Stimulated activated CD4-positive, alpha-beta T cell treated with anti-CD3 and anti-CD28 coated beads, Interleukin-4, amount 100 ng/mL, for 48 hours (primary cell): ENCODE data around the gene DNAI2.
"Not testable (repeated sequence)": the region's sequence is repeated elsewhere in the genome, so short reads cannot be mapped to it uniquely, and the experiment has no call there.

ENCODE experiments used
- DNase-seq, 2 donors: peaks; one replicate each; pipeline ENCODE4 v3.0.0-alpha.2; 2020; ENCODE audit warnings: low read depth in 2 of 2

The DNAI2 gene

DNA sequence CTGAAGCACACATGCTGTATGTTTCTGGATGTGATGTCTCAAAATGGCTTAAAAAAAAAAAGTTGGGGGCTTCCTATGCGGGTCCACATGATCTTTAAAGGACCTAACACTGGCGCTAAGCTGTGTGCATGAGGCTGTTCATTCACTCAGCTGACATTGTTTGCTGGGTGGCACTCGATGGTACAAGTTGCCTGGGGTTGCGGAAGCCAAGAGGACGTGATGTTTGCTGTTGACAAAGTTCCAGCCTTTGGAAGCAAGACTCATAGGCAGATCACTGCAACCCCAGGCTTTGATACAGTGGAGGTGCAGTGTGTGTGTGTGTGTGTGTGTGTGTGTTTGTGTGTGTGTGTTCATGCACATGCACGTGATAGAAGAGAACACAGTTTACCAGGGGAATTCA, 29.5 kb upstream of the DNAI2 start:
- DNase-seq: no peak

DNA sequence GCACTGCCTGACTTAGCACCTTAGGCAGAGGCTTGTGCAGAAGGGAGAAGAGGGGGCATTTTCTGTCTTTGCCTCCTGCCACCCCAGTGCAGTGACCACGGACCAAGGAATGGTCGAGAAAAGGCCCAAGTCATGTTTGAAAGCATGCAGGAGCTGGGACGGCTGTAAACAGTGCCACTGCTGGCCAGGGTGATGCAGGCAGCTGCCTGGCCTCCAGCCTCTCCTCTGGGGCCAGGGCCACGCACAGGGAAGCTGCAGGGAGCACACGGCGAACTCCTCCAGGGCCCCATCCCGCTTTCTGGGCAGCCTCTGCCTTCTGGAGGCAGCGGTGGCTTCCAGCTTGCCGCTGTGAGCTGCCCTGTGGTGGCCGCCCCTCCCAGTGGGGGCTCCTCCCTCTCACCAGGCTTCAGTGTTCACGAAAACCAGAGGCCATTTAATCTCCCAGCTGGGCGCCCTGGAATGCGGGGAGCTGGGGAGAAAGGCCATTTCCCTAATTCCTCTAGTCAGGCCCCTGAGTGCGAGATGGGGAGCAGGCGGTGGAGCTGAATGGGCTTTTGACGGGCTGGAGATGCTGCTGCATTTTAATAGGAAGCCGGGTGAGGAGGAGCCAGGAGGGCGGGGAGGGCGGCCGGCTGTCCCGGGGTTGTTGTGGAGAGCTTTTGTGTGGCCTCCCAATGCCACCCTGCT, 28.7 kb upstream of the DNAI2 start:
- DNase-seq: no peak

DNA sequence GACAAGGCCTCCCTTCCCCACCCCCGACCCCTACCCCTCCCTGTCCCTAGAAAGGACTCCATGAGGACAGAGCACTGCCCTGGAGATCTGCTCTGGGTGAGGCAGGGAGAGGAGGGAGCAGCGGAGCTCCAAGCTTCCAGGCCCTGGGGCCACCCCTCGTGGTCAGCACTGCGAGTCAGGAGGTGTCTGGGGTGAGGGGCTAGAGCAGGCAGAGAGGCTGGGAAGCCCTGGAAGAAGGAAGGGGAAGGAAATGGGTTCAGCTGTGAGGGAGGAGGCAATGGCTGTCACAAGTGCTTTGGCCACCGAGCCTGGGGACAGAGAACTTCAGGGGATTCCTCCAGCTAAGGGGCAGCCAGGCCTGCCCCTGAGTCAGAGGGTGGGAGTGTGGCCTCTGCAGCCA, 28.2 kb upstream of the DNAI2 start:
- no peak for DNase-seq

DNA sequence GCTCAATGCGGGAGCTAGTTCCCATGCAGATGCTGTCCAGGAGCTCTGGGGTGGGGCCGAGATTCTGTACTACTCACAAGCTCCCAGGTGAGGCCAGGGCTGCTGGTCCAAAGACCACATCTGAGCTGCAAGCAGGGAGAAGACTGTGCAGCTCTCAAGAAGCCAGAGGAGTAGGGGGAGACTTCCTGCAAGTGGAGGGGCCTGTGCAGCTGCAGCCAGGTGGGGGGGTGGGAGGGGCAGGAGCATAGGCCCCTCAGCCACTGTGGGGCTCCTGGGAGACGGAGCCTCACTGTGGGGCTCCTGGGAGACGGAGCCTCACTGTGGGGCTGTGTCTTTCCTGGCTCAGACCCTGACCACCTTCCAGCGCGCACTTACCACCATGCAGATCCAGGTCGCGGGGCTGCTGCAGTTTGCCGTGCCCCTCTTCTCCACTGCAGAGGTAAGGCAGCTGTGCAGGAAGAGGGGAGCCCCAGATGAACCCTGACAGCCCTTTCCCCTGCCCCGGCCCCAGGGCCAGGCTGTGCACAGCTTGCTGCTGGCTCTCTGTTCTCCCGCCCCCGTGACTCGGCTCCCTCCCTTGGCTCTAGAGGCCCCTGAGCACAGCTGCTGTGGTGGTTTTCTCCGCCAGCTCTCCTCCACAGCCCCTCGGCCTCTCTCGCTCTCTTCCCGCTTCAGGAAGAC, 24.3 kb upstream of the DNAI2 start:
- no peak for DNase-seq

DNA sequence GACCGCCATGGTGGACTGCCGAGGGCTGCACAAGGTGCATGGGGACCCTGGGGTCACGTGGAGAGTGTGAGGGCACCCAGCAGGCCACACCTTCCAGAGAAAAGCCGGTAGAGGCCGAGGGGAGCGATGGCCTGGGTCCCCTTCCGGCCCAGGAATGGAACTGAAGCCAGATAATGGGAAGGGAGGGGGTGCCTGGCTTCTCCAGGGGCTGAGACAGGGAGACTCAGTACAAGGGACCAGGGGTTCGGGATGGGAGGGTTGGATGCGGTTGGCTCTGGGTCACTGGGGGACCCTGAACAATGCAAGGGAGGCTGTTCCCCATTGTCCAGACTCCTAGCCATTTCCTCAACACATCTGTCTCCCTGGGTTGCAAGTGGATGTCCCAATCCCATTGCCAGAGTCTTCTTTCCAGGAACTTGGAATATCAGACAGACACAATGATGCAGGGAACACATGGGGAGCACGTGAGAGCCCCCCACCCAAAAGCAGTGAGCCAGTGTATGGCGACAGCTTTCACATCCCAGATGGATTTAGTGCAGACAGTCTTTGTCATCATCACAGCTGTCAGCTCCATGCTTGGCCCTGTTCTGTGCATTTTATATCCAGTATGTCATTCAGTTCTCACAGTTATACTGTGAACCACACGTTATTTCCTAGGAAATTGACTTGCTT, 23.6 kb upstream of the DNAI2 start:
- no peak for DNase-seq

DNA sequence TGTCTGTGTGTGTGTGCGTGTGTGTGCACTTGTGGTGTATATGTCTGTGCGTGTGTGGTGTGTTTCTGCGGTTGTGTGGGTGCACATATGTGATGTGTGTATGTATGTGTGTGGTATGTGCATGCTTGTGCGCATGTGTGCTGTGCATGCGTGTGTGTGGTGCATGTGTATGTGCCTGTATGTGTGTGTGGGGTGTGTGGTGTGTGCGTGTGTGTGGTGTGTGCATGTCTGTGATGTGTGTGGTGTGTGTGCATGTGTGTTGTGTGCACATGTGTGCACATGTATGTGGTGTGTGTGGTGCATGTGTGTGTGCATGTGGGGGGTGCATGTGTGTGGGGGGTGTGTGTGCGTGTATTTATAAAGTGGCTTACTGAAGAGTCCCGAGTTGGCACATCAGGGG, 23.0 kb upstream of the DNAI2 start:
- DNase-seq: no peak

DNA sequence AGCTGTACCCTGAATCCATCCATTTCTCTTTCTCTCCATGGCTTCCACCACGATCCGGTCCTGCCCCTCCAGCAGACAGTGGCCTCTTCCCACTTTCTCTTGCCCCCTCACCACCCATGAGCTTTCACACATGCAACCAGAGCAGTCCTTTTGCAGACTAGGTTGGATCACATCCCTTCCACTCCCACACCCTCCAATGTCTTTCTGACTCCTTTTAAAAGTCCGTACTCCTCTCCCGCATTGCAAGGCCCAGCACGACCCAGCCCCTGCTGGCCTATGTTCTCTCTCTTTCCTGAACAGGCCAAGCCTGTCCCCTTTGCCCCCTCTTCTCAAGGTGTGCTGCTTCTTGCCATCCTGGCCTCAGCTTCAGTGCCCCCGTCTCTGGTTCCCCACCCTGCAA, 22.5 kb upstream of the DNAI2 start:
- no peak for DNase-seq

DNA sequence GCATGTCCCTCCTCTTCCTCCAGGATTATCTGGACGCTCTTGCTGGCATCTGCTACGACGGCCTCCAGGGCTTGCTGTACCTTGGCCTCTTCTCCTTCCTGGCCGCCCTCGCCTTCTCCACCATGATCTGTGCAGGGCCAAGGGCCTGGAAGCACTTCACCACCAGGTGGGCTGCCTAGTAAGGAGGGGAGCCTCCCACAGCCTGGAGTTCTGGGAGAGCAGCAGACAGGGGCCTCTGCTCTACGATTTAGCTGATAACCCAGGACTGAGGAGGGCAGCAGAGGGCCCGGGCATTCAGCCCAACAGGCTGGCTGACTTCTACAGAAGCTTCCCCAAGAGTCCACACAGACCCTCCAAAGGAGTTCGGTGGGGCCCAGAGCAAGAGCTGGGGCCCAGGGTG, 21.8 kb upstream of the DNAI2 start:
- no peak for DNase-seq

DNA sequence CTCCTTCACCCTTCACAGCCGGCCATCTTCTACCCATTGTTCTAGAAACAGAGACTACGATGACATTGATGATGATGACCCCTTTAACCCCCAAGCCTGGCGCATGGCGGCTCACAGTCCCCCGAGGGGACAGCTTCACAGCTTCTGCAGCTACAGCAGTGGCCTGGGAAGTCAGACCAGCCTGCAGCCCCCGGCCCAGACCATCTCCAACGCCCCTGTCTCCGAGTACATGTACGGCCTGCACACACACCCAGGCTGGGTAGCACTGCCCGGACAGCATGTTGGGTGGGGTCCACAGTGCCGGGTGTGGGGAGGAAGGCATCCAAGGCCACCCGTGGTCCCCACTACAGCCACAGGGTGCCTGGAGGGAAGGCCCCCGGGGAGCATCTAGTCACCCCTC, 21.0 kb upstream of the DNAI2 start:
- no peak for DNase-seq

DNA sequence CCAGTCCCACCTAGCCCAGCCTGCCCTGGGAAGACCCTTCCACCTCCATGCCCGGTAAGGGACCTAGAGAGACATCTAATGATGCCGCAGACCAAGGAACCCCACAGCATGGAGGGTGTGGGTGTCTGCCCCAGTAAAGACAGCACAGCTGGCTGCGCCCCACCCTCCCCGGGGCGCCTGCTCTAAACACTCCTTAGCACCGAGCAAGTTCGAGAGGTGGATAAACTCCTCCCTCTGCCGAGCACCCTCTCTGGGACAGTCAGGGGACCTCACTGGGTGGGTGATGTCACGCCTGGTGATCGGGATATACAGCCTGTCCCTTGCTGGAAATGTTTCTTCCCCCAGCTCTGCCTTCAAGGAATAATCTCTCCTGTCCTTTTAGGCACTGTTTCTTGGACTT, 16.7 kb upstream of the DNAI2 start:
- no peak for DNase-seq

DNA sequence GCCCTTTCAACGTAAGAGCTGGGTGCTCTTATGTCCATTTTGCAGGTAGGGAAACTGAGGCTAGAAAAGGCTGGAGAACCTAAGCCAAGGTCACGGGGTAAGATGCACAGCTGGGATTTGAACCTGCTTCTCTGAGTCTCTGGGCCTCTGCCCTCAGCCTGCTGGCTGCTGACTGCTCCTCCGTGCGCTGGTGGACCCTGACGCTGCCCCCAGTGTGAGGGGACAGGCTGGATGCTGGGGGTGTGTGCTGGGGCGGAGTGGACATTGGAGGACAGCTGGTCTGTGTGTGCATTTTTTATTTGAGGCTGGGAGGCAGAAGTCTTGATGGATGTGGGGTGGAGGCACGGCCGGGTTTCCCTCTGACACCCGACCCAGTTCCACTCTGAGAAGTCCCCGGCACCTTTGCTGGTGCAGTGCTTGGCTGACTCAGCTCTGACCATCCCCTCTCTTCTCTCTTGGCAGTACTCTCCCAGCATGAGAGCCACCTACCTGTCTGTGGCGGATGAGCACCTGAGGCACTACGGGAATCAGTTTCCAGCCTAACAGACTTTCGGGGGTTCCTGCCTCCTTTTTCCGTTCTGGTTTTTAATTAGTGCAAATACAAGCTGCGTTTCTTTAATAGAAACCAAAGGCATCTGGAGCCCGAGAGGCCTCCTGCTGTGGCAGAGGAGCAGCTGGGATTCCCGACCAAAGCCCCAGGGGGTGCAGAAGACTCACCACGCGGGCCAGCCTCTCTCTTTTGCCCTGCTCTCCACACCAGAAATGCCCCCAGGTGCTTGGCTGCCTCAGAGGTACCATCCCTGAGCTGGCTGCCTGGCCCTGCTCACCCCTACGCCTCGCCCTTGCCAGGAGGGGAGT, 14.1 kb upstream of the DNAI2 start:
- DNase-seq: no peak

DNA sequence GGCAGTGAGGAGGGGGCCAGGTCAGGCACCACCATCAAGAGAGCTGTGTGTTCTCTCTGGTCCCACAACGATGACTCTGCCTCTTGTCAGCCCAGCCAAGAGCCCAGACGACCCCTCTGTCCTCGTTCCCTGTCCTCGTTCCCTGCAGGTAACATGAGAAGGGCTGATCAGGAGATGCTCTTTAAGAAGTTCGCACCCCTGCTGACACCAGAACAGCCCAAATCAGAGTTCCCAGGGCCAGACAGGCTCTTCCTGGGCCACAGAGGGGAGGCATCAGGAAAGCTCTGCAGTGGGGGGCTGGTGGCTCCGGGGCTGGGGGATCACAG, 13.5 kb upstream of the DNAI2 start:
- DNase-seq: no peak

DNA sequence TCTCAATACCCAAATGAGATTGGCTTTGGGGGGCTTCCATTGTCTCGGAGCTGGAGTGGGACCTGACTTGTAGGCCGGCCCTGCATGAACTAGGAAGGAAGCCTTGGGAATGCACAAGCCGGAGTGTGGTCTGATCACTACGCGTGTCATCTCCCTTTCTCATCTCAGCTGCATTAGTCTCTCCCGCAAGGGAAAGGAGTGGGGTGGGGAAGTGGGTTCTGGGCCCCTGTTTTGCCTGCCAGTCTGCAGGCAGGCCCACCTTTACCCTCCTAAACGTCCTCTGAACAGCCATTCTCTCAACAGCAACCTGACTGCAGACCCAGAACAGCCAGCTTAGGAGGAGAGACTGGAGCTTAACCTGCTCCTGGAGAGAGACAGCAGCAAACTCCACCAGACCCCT, 11.4 kb upstream of the DNAI2 start:
- DNase-seq: no peak

DNA sequence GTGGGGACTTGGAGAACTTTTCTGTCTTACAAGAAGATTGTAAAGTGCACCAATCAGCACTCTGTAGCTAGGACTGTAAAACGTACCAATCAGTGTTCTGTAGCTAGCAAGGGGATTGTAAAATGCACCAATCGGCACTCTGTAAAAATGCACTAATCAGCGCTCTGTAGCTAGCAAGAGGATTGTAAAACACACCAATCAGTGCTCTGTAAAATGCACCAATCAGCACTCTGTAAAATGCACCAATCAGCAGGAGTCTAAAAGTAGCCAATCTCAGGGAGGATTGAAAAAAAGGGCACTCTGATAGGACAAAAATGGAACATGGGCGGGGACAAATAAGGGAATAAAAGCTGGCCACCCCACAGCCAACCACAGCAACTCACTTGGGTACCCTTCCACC, 7.0 kb upstream of the DNAI2 start:
- DNase-seq: not testable (repeated sequence)

DNA sequence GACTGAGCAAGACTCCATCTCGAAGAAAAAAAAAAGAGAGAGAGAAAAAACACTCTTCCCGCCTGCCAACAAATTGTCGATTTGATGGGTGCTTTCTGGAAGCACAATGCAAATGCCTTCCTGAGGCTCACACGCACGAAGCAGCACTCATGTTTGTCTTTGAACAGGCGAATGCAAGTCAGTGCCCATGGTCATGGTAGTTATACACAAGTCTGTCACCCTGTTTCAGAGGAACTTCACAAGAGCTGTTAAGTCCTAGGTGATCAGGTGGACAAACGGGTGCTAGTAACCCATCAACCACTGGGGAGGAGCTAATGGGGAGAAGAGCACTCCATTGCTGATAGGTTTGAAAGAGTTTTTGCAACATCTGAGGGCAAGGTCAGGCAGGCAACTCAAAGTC, 6.5 kb upstream of the DNAI2 start:
- DNase-seq: no peak

DNA sequence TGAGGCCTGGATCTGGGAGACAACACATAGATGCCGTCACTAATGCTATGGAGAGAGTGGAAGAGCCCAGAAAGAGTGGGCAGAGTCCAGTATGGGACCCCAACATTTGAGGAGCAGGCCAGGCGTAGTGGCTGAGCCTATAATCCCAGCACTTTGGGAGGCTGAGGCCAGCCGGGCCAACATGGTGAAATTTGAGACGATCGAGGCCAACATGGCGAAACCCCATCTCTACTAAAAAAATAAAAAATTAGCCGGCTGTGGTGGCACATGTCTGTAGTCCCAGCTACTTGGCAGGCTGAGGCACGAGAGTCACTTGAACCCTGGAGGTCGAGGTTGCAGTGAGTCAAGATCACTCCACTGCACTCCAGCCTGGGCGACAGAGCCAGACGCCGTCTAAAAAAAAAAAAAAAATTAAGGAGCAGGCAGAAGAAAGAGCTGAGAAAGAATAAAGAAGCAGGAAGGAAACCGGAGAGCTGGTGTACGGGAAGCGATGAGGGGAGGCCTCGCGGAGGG, 6.0 kb upstream of the DNAI2 start:
- DNase-seq: no peak

DNA sequence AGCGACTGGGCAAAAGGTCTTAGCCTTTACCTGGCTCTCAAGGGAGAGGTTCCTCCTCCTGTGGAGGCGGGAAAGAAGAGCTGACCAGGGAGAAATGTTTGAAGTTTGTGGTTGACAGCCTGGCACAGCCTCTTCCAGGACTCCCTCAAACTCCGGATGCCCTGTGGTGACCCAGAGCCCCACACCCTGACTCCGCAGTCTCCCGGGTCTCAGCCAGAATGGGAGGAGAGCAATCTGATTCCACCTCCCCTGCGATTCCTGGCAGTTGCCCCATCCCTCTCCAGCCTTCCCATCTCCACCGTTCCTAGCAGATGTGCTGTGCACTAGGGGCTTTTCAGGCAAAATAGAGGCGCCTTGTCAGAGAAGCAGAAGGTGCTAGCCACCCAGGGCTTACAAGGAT, 5.5 kb upstream of the DNAI2 start:
- DNase-seq: no peak

DNA sequence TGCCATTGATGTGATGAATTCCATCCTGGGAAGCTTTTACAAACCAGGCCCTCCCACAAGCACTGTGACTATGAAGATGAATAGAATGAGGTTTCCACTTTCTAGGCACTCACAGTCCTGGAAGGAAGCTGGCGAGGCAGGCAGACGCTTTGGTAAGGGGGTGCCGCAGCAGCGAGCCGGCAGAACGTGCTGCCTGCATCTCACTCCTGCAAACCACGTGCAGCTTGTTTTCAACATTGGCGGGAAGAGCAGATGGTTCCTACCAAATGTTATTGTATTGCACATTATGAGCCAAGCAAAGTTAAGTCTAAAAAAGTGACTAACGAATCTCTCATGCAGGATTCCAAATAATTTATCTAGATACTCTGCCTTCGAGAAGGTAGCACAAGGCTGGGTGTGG, 3.7 kb upstream of the DNAI2 start:
- no peak for DNase-seq

DNA sequence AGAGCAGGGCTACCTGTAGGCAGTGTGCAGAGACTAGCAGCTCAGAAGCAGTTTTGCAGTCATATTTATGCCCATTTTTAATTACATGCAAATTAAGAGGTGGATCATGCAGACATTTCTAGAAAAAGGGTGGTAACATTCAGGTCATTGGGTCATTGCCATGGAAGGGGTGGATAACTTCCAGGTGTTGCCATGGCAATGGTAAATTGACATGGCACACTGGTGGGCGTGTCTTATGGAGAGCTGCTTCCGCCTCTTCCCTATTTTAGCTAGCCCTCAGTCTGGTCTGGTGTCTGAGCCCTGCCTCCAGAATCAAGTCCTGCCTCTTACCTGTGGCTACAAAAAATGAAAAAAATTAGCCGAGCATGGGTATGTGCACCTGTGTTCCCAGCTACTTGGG, 2.8 kb upstream of the DNAI2 start:
- no peak for DNase-seq

DNA sequence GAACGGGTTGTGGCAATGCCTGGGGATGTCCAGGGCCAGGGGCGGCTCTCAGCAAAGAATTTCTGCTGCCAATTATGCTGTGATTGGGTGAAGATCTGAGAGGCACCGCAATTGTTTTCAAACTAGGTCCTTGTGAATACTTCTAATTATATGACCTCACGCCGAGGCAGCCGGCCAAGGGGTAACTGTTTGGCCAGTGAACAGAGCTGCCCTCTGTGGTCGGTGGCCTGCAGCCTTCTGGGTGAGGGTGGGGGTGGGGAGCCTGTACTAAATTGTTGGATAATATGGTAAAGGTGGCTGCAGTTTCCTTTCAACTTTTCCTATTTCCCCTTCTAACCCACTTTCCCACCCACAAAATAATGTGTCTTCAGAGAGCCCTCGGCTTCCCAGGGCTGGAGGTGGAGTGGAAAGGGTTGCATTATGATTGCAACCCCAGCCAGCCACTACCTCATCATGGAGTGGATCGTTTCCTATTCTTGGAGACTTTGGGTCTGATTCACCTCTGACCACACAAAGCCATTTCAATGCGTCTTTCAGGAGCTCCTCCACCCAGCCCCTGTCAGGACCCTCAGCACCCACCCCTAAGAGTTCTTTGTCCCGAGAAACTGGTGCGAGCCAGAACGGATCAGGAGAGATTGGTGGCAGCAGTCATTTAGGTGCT, 2.0 kb upstream of the DNAI2 start:
- no peak for DNase-seq

DNA sequence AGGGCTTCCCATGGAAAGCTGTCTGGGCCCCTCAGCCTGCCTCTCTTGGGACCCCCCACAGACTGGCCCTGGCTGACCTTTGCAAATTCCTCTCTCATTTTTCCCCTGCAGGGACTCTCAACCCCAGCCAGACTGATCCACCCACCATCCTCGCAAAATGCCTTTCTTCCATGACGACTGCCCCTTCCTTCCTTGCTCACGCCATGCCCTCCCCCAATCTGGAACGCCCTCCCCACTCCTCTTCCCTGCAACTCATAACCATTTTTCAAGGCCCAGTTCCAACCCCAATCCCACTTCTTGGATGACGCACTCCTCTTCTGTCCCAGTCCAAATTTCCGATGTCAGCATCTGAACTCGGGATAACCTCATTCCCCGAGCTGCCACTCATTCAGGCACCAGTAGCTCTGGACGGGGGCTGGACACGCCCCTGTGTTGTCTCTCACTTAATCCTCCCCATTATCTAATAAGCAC, 1.3 kb upstream of the DNAI2 start:
- no peak for DNase-seq
